AG08395 (cell line): ENCODE data around the gene PIGL.
"Not testable (repeated sequence)": the region's sequence is repeated elsewhere in the genome, so short reads cannot be mapped to it uniquely, and the experiment has no call there.

Experiments used
- DNase-seq: peaks from one replicate; pipeline ENCODE4 v3.0.0; 2012; ENCODE audit warnings: mixed read lengths, low spot score

PIGL gene

GRCh38 chr17:16217002-16217635 is at the start of gene PIGL:
Gene PIGL (plus strand): TSS chr17:16217210. CDS start chr17:16217227, 17 bp downstream.
- DNase-seq: peak; percentile 91

- DNase-seq: no peak
These were observed 45.4 kb upstream of the PIGL start for GRCh38 chr17:16171613-16172012.

GRCh38 chr17:16178836-16179235 is 38.2 kb upstream of the PIGL start:
- DNase-seq: no peak

GRCh38 chr17:16181581-16181980 is 35.4 kb upstream of the PIGL start:
- DNase-seq: no peak

GRCh38 chr17:16187642-16188041 is 29.4 kb upstream of the PIGL start:
- DNase-seq: no peak

- no peak for DNase-seq
These were observed 27.1 kb upstream of the PIGL start for GRCh38 chr17:16189791-16190348.

- no peak for DNase-seq
These were observed 26.2 kb upstream of the PIGL start for GRCh38 chr17:16190703-16191360.

- DNase-seq: no peak
These were observed 25.4 kb upstream of the PIGL start for GRCh38 chr17:16191604-16192003.

GRCh38 chr17:16194307-16194835 is 22.6 kb upstream of the PIGL start:
- DNase-seq: not testable (repeated sequence)

- DNase-seq: no peak
These were observed 19.7 kb upstream of the PIGL start for GRCh38 chr17:16197276-16197675.

- no peak for DNase-seq
These were observed 17.9 kb upstream of the PIGL start for GRCh38 chr17:16199093-16199492.

- not testable (repeated sequence) for DNase-seq
These were observed 15.3 kb upstream of the PIGL start for GRCh38 chr17:16201693-16202131.

- not testable (repeated sequence) for DNase-seq
These were observed 14.2 kb upstream of the PIGL start for GRCh38 chr17:16202554-16203500.

- not testable (repeated sequence) for DNase-seq
These were observed 12.2 kb upstream of the PIGL start for GRCh38 chr17:16204763-16205162.

GRCh38 chr17:16211590-16211989 is 5.4 kb upstream of the PIGL start:
- peak; percentile 15 for DNase-seq

GRCh38 chr17:16212793-16213192 is 4.2 kb upstream of the PIGL start:
- no peak for DNase-seq

GRCh38 chr17:16214190-16215001 is 2.6 kb upstream of the PIGL start:
- DNase-seq: peak; percentile 6

- DNase-seq: peak; percentile 25
These were observed 2.1 kb upstream of the PIGL start for GRCh38 chr17:16215002-16215272.

GRCh38 chr17:16215273-16215964 is 1.6 kb upstream of the PIGL start, which contains the start of gene NCOR1:
Gene NCOR1 (minus strand): TSS chr17:16215534. CDS start chr17:16194569, 20,965 bp downstream.
- peak; percentile 89 for DNase-seq

- DNase-seq: no peak
These were observed 1.1 kb upstream of the PIGL start for GRCh38 chr17:16215965-16216316.
